GM21737 (cell line): ENCODE results near the gene FOXP3.
A peak's percentile ranks its signal among the peaks of the same experiment; 100 is the strongest.
"Not testable (repeated sequence)": the region's sequence is repeated elsewhere in the genome, so short reads cannot be mapped to it uniquely, and the experiment has no call there.

Source experiments
- ATAC-seq: cut with Tn5 transposase; IDR thresholded peaks from one replicate; pipeline ENCODE4 v1.9.1; 2021; ENCODE audit warnings: mild to moderate bottlenecking, moderate library complexity; ENCODE audit not compliant: unreplicated experiment

The FOXP3 gene

GRCh38 chrX:49264460-49264859 is at the start of gene FOXP3:
Gene FOXP3 (minus strand): TSS chrX:49264710. CDS start chrX:49258505, 6,205 bp downstream.
- ATAC-seq, result no peak

- ATAC-seq, result no peak
These were observed 47.7 kb upstream of the FOXP3 start for GRCh38 chrX:49312176-49312575.

DNA sequence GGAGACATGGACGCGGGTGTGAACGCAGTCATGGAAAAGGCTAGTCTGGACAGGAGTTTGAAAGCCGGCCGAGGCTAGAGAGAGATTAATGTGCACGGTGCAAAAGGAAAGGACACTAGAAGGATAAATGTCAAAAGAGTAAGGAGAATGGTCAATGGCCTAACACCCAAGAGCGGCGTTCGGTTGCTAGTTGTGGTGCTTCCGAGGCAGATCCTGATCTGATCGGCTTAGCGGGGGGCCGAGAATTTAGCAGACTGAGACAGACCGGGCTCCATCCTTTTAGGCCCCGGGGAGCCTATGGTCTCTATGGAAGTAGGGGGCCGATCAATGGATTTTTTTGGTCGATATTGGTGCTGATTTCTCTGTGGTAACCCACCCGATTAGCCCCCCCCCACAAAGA is 45.9 kb upstream of the FOXP3 start:
- ATAC-seq, result no peak

GRCh38 chrX:49309401-49309981 is 45.0 kb upstream of the FOXP3 start:
- ATAC-seq, result no peak

GRCh38 chrX:49308604-49309269 is 44.2 kb upstream of the FOXP3 start:
- no peak for ATAC-seq

GRCh38 chrX:49307775-49308174 is 43.3 kb upstream of the FOXP3 start:
- not testable (repeated sequence) for ATAC-seq

DNA sequence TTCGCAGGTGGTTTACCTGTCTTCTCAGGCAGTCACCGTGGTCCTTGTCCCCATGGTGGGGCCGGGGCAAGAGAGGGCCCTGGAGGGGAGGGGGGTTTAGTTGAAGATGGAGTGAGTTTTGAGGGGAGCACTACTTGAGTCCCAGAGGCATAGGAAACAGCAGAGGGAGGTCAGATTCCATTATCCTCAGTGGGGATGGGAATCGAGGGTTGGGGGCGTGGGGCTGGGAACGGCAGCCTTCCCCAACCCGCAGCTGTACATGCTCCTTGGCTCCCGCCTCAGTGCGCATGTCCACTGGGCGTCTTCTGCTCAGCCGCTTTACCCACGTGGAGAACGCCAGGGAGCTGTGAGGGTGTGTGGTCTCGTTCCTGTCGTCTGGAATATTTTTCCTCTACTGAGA is 38.8 kb upstream of the FOXP3 start, which contains the start of gene GAGE10:
Gene GAGE10, plus strand, starts transcription at position 301 of the 400 bp plus-strand sequence. CDS start 1,214 bp downstream, outside the sequence.
- no peak for ATAC-seq

- ATAC-seq, result no peak
These were observed 36.2 kb upstream of the FOXP3 start for GRCh38 chrX:49300703-49301102.

- not testable (repeated sequence) for ATAC-seq
These were observed 34.8 kb upstream of the FOXP3 start for GRCh38 chrX:49299293-49299692.

GRCh38 chrX:49292400-49293362 is 28.2 kb upstream of the FOXP3 start:
- ATAC-seq, result no peak

- peak; percentile 57 for ATAC-seq
These were observed 27.3 kb upstream of the FOXP3 start for GRCh38 chrX:49291615-49292337.

DNA sequence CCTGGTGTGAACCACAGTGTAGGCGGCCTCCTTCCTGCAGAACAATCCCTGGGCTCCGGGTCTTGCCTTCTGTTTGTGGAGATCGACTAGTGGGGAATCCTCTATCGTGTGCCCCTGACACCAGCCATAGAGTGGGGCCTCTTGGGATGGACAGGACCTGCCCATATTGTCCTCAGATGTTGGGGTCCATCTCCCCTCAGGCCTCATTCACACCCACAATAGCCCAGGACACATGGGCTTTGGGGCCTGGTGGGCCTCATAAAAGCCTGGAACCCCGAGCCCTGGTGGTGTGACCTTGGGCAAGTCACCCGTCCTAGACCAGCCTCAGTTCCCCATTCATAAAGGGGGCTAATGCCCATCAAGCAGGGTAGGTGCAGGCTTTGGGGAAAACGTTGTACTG is 25.7 kb upstream of the FOXP3 start:
- ATAC-seq, result no peak

DNA sequence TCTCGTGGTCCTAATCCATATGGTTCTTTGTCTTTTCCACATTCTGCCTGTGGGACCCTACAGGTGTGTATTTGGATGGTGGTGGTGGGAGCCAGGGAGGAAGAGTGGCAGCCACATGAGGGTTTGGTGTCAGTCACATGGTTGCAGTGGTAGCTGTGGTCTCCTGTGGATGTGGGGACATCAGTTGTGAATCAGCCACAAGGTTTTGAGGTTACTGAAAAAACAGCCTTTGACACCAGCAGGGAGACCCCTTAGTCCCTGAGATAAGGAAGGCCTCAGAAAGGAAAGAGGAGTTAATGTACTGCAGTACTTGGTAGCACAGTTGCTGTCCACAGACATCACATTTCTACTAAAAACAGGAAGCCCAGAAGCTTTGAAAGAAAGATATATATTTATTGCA is 23.2 kb upstream of the FOXP3 start:
- no peak for ATAC-seq

DNA sequence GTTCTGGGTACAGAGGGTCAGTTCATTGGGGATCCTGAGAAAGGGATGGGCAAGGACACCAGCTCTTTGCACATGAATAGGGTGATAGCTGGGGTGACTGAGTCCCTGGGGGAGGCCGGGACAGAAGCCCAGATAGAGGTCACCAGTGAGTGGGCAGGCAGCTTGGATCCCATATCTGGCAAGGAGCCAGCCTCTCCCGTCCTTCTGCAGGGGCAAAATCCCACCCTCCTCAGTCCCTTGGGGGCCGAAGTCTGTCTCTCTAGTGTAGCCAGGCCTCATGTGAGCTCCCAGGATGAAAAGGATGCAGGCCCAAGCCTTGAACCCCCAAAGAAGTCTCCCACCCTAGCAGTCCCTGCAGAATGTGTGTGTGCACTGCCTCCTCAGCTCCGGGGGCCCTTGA is 22.1 kb upstream of the FOXP3 start:
- ATAC-seq, result no peak

GRCh38 chrX:49286136-49286535 is 21.6 kb upstream of the FOXP3 start:
- no peak for ATAC-seq

DNA sequence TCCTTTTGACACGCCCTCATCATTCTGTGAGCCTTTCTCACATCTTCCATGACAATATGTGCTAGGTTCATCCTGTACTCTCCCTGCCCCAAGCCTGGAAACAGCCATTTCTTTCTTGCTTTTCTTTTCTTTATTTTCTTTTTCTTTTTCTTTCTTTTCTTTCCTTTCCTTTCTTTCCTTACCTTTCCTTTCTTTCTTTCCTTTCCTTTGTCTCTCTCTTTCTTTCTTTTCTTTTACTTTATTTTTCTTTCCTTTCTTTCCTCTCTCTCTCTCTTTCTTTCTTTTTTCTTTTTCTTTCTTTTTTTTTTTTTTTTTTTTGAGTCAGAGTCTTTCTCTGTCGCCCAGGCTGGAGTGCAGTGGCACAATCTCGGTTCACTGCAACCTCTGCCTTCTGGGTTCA is 19.7 kb upstream of the FOXP3 start:
- no peak for ATAC-seq

DNA sequence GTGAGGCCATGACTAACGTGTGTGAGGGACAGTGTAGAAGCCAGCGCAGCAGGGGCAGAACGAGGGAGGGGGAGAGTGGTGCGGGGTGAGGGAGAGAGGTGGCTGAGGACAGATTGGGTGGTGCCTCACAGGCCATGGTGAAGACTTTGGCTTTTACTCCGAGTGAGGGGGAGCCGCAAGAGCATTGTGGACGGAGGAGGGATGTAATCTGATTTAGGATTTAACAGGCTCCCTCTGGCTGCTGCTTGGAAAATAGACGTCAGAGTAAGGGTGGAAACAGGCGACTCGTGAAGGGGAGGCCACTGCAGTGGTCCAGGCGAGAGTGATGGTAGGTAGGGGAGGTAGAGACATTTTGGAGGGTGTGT is 18.1 kb upstream of the FOXP3 start:
- ATAC-seq, result no peak

GRCh38 chrX:49278081-49278480 is 13.6 kb upstream of the FOXP3 start:
- no peak for ATAC-seq

GRCh38 chrX:49277535-49277830 is 13.0 kb upstream of the FOXP3 start:
- ATAC-seq, result no peak

DNA sequence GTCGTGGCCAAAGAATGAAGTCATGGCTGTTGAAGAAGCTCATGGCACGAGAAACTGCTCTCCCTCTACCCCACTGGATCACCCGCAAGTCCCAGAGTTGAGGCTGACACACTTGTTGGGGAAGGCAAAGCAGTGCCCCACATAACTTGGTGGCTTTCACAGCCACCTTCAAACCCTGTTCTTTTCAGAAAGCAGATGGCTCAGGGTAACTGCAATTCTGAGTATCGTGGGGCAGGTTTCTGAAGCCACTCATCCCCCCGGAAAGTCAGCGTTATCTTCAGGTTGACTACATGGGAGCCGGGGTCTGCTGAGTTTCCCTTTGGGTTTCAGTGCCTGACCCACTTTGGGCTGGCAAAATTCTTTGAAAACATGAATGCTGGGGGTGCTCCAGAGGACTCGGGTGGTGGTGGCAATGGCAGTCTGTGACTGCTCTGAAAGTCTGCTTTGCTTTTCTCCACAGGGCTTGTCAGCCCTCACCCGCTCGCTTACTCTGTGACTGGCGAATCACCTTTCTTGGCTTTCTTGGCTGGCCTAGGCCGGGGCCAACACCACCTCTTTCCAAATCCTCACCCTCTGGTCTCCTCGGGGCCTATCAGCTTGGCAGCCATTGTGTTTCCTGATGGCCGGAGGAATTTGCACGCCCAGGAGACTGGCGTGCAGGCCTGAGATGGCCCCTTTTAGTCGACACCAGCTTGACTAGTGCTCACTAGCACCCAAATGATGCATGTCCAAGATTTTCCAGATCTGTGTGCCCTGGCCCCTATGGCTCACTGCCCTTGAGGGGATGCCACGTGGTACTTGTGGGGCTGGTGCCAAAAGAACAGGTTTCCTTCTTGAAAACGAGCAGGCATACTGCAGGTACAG is 12.4 kb upstream of the FOXP3 start:
- ATAC-seq, result no peak
